A204.1 (cell line): ENCODE results near the gene NDUFS6.

Source experiments
- FAIRE-seq: peaks from 2 replicates; lab custom pipeline; 2012; peaks lifted over from hg19 to GRCh38; lab: Jason Lieb, UNC

Gene NDUFS6

GRCh38 chr5:1853531-1853930 is 52.3 kb downstream of the NDUFS6 start:
- FAIRE-seq, result no peak

- FAIRE-seq, result no peak
These were observed 53.9 kb downstream of the NDUFS6 start for GRCh38 chr5:1855075-1855474.

GRCh38 chr5:1855596-1855995 is 54.4 kb downstream of the NDUFS6 start:
- FAIRE-seq, result no peak

- no peak for FAIRE-seq
These were observed 55.5 kb downstream of the NDUFS6 start for GRCh38 chr5:1856596-1857255.

- no peak for FAIRE-seq
These were observed 56.0 kb downstream of the NDUFS6 start for GRCh38 chr5:1857256-1857600.

- no peak for FAIRE-seq
These were observed 57.2 kb downstream of the NDUFS6 start for GRCh38 chr5:1858436-1858835.

GRCh38 chr5:1859099-1859498 is 57.9 kb downstream of the NDUFS6 start:
- no peak for FAIRE-seq

GRCh38 chr5:1860021-1860610 is 58.9 kb downstream of the NDUFS6 start:
- FAIRE-seq, result no peak

- no peak for FAIRE-seq
These were observed 59.7 kb downstream of the NDUFS6 start for GRCh38 chr5:1860949-1861348.

- no peak for FAIRE-seq
These were observed 63.8 kb downstream of the NDUFS6 start for GRCh38 chr5:1864896-1865440.

GRCh38 chr5:1865486-1865885 is 64.3 kb downstream of the NDUFS6 start:
- FAIRE-seq, result no peak
